IgD-negative memory B cell (primary cell): ENCODE measurements around the gene LAPTM5. TPM values are rescaled to one million over a fixed set of nuclear protein-coding genes. Genes with fewer than 3 reads are reported as not detected.
A peak's percentile ranks its signal among the peaks of the same experiment; 100 is the strongest.

ENCODE experiments used
- H3K27ac Mint-ChIP-seq, 3 donors: one replicate each; pipeline ENCODE4 v1.8.0; 2020 to 2022; ENCODE audit warnings: mild to moderate bottlenecking in 3 of 3, mixed read lengths in 3 of 3, moderate library complexity in 1 of 3
- H3K27me3 Mint-ChIP-seq: one replicate; pipeline ENCODE4 v1.8.0; 2021; ENCODE audit warnings: mixed read lengths
- H3K36me3 Mint-ChIP-seq: one replicate; pipeline ENCODE4 v1.8.0; 2020; ENCODE audit warnings: mild to moderate bottlenecking, mixed read lengths
- H3K4me1 Mint-ChIP-seq, 3 donors: one replicate each; pipeline ENCODE4 v1.8.0; 2020 to 2022; ENCODE audit warnings: mixed read lengths in 3 of 3, mild to moderate bottlenecking in 1 of 3
- H3K4me3 Mint-ChIP-seq, 4 donors: one replicate each; pipeline ENCODE4 v1.8.0; 2020 to 2022; ENCODE audit warnings: mild to moderate bottlenecking in 4 of 4, mixed read lengths in 4 of 4, moderate library complexity in 3 of 4
- H3K9me3 Mint-ChIP-seq, 3 donors: one replicate each; pipeline ENCODE4 v1.8.0; 2020 to 2021; ENCODE audit warnings: mixed read lengths in 3 of 3, mild to moderate bottlenecking in 1 of 3
- polyA plus RNA-seq: library from polyadenylated mRNA; unstranded; fragments of 300-500 nt; fragmentation: Illumina TruSeq; gene quantifications from one replicate; pipeline ENCODE4 v1.2.3, GENCODE V29; 2021

The LAPTM5 gene
- polyA plus RNA-seq, 1 donor from 2014 or later = 1,002 TPM

DNA sequence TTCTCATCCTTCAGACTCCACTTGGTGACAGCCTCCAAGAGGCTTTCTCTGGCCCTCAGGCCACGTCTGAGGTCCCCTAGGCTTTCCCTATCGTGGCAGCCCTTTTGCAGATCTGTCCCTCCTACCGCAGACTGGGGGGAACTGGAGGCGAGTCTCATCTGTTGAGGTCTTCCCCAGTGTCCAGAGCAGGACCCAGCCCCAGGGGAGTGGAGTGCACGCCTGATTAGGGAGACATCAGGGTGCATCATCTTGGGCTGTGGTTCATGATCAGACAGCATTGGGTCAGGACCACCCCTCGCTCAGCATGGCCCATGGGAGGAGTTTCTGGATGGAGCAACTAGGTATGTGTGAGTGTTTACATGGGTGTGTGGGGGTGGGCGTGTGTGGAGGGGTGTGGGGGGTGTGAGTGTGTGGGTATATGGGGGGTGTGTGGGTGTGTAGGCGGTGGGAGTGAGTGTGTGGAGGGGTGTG is 25.7 kb downstream of the LAPTM5 start:
- Mint-ChIP-seq H3K4me1 (peaks cover 38 to 60% (median 46%) of the 10 kb centered on the region in 3 donors), H3K27ac (peak overlapping the region; percentile 88 to 95 (median 92)), H3K36me3 (no peaks in the 10 kb centered on the region), H3K9me3 (no peaks in the 10 kb centered on the region), H3K4me3 (peak overlapping the region in 3 of 4 donors; percentile 63 to 84 (median 77)), H3K27me3 (peaks cover 2% of the 10 kb centered on the region)

DNA sequence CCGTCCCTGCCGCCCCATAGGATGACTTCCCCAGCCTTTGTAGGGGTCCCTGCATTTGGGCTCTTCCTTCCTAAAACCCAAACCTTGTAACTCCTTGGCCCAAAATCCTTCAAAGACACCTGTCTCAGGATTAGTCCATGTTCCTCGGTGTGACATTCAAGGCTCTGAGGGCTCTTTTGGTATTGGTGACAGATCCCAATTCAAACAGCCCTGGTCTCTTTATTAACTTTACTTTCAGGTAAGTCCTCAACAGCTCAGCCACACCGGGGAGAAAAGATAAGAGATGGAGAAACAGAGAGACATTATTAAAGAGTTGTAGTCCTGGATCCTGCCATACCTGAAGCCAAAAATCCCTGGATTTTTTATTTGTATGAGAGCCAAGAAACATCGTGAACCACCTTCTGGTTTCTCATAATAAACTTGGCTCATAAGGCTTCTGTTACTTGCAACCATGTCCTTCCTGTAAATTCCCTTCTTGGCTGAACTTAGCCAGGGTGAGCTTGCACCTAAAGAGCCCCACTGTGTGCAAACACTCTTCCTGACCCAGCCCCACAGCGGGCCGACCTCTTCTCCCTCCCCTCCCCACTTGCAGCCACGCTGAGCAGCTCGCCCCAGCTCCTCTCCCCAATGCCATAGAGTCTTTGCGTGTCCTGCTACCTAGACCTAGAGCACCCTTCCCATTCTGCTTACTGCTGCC is 26.3 kb downstream of the LAPTM5 start:
- Mint-ChIP-seq H3K36me3 (no peaks in the 10 kb centered on the region), H3K9me3 (no peaks in the 10 kb centered on the region)

DNA sequence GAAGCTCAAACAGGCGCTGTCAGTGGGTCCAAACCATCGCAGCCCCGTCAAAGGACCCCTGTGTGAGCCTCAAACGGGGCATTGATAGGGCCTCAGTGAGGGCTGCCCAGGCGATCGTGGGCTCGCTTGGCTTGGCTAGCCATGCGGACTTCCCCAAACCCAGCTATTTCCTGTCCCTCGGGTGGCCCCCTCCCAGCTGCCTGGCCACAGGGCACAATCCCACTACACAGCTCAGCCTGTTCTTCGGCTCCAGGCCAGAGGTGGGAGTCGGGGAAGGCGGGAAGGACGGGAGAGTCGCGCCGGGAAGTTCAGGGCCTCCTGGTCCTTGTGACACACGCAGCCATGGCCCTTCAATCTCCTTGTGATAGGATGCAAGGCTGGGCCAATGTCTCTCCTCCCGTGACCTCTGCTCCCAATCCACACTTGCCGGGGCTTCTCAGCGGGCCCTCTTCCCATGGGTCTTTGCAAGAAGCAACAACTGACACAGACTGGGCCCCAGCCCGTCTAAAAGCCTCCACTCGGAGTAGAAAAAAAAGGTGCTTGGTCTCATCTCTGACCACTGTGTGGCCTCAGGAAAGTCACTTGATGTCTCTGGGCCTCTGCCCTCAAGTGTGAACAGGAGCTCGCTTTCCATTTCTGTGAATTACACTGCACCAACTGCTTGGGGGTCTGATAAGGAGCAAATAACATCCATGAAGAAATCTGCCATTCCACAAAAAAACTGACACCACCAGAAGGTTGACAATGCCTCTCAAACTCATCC is 27.0 kb downstream of the LAPTM5 start:
- no peaks in the 10 kb centered on the region for H3K36me3 Mint-ChIP-seq
- H3K27me3 Mint-ChIP-seq = peaks cover 2% of the 10 kb centered on the region
- peaks cover 38 to 57% (median 43%) of the 10 kb centered on the region in 3 donors for H3K4me1 Mint-ChIP-seq
- peak overlapping the region; percentile 88 to 95 (median 92) for H3K27ac Mint-ChIP-seq
- peak overlapping the region; percentile 14 to 84 (median 74) for H3K4me3 Mint-ChIP-seq
- no peaks in the 10 kb centered on the region for H3K9me3 Mint-ChIP-seq

More for the DNA sequence above, 26.3 kb downstream of the LAPTM5 start:
- peak overlapping the region; percentile 88 to 95 (median 92) for H3K27ac Mint-ChIP-seq
- H3K4me3 Mint-ChIP-seq = peak overlapping the region; percentile 14 to 84 (median 70)
- H3K4me1 Mint-ChIP-seq = peaks cover 38 to 60% (median 46%) of the 10 kb centered on the region in 3 donors
- H3K27me3 Mint-ChIP-seq = peaks cover 2% of the 10 kb centered on the region

DNA sequence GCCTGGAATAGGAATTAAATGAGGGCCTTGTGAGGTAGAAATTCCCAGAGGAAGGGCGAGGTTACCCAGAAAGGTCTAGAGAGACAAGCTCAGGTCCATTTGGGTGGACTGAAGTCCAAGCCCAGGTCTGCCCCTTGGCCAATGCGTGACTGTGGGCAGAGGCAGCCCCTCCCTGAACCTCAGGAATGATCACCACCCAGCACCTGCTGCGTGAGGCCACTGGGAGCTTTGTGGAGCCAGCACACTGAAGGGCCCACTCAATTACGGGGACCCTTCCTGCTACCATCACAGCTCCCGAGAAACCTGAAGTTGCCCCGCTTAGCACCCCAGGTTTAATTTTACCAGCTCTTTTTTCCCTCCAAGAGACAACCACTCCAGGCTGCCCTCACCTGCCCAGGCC is 27.7 kb downstream of the LAPTM5 start:
- peak overlapping the region in 3 of 4 donors; percentile 63 to 88 (median 84) for H3K4me3 Mint-ChIP-seq
- no peaks in the 10 kb centered on the region for H3K9me3 Mint-ChIP-seq
- H3K4me1 Mint-ChIP-seq = peaks cover 38 to 51% (median 41%) of the 10 kb centered on the region in 3 donors

DNA sequence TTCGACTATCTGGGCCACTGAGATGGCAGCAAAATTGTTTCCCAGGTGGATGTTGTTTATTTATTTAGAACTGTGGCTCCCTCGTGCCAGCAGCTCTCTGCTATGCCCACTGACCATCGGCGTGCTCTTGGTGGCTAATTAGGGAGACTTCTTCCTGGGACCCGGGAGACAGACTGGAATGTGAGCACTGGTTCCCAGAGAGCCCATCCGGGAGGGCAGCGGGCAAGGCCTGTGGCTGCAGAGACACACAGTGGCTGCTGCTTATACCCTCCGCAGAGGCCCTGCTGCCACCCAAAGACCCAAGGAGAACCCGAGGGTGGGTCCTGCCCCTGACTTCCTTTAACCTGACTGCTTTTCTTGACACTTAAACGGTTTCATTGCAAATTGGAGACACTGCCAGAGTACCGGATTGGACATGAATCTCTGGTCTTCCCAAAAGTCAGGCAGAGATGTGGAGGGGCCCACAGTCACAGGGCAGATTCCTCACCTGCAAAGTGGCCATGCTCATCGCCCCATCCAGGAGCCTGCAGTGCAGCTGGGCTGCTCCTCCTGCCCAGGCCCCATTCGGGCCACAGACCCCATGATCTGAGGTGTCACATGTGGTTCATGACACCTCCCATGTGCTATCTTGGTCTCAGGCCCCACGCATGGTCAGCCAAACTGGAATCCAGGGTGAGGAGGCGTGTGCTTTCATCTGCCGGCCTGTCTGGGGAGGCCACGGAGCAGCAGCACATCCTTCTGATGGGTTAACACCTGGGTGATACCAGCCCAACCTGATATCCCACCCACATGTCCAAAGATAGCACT is 28.5 kb downstream of the LAPTM5 start:
- Mint-ChIP-seq H3K4me3 (peak overlapping the region in 3 of 4 donors; percentile 50 to 88 (median 84)), H3K9me3 (no peaks in the 10 kb centered on the region), H3K4me1 (peaks cover 41 to 44% (median 41%) of the 10 kb centered on the region in 3 donors)

More for the DNA sequence above, 27.7 kb downstream of the LAPTM5 start:
- Mint-ChIP-seq H3K27me3 (peaks cover 2% of the 10 kb centered on the region), H3K27ac (peak overlapping the region; percentile 88 to 95 (median 92)), H3K36me3 (no peaks in the 10 kb centered on the region)

DNA sequence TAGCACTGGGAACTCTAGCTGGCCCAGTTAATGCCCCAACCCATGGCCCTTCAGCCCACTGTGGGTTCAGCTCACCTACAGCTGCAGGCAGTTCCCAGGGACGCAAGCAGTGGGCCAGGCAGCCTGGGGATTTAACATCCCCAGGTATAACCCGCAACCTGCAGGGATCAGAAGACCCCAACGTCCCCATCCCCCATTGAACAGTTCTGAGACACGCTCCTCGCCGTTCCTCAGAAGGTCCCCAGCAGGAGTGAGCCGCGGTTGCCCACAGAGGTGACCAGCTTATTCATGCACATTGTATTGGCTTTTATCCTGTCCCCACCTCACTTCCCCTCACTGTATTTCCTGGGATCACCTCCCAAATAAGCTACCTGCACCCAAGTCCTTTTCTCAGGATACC is 29.2 kb downstream of the LAPTM5 start:
- Mint-ChIP-seq H3K4me1 (peaks cover 42 to 45% (median 44%) of the 10 kb centered on the region in 3 donors), H3K9me3 (no peaks in the 10 kb centered on the region), H3K4me3 (peak overlapping the region in 2 of 4 donors; percentile 30 to 50), H3K27ac (peak overlapping the region in 2 of 3 donors; percentile 67 to 92), H3K36me3 (no peaks in the 10 kb centered on the region), H3K27me3 (peaks cover 2% of the 10 kb centered on the region)

More for the DNA sequence above, 28.5 kb downstream of the LAPTM5 start:
- H3K27ac Mint-ChIP-seq = peak overlapping the region; percentile 23 to 95 (median 92)
- H3K27me3 Mint-ChIP-seq = peaks cover 2% of the 10 kb centered on the region
- no peaks in the 10 kb centered on the region for H3K36me3 Mint-ChIP-seq

DNA sequence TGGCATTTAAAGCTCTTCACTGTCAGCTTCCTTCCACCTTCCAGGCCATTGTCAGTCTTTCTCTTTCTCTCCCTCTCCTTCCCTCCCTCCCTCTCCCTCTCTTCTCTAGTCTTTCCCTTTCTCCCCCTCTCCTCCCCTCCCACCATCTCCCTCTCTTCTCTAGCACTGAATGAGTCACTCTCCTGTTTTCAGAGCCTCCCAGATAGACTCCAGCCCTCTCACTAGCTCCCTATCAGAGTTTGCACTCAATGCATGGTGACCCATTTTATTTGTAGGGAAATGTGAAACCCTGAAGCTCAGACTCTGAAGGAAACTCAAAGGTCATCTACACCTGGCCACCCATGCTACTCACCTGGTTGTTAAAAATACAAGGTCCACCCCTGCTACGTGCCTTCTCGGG is 29.8 kb downstream of the LAPTM5 start:
- H3K27me3 Mint-ChIP-seq = peaks cover 2% of the 10 kb centered on the region
- no peaks in the 10 kb centered on the region for H3K36me3 Mint-ChIP-seq
- H3K4me3 Mint-ChIP-seq = peak overlapping the region in 2 of 4 donors; percentile 30 to 50
- H3K9me3 Mint-ChIP-seq = no peaks in the 10 kb centered on the region
- peaks cover 39 to 44% (median 41%) of the 10 kb centered on the region in 3 donors for H3K4me1 Mint-ChIP-seq
- H3K27ac Mint-ChIP-seq = peak overlapping the region in 2 of 3 donors; percentile 67 to 92

DNA sequence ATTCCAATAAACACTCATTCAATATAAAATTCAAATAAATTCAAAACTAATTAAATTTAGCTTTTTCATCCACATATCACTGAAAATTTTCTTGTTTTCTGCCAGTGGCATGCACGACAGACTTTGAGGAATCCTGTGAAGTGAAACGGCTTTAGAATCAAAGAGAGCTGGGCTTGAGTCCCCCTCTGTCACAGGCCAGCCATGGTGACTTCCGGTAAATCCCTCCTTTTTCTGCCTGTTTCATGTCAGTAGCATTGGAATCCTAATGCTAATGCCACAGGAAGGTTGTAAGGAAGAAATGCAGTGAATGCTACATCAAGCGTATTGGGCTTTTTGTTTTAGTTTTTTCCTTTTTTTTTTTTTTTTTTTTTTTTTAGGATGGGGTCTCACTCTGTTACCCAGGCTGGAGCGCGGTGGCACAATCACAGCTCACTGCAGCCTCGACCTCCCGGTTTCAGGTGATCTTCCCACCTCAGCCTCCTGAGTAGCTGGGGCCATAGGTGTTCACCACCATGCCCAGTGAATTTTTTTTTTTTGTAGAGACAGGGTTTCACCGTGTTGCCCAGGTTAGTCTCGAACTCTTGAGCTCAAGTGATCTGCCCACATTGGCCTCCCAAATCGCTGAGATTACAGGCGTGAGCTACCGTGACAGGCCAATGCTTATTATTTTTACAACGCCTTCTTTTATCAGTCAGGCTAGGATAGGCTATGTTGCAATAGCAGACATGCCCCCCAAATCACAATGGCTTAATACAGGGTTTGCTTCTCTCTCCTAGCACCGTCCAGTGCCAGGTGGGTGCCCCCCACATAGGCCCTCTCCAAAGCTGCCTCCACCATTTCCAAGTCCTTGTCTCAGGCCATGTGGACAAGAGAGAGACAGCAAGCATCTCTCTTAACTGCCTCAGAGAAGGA is 30.5 kb downstream of the LAPTM5 start:
- peak overlapping the region in 2 of 3 donors; percentile 63 to 92 for H3K27ac Mint-ChIP-seq
- peaks cover 2% of the 10 kb centered on the region for H3K27me3 Mint-ChIP-seq
- no peak overlapping the region for H3K4me3 Mint-ChIP-seq
- H3K9me3 Mint-ChIP-seq = no peaks in the 10 kb centered on the region
- peaks cover 1% of the 10 kb centered on the region for H3K36me3 Mint-ChIP-seq
- H3K4me1 Mint-ChIP-seq = peaks cover 33 to 42% (median 37%) of the 10 kb centered on the region in 3 donors

DNA sequence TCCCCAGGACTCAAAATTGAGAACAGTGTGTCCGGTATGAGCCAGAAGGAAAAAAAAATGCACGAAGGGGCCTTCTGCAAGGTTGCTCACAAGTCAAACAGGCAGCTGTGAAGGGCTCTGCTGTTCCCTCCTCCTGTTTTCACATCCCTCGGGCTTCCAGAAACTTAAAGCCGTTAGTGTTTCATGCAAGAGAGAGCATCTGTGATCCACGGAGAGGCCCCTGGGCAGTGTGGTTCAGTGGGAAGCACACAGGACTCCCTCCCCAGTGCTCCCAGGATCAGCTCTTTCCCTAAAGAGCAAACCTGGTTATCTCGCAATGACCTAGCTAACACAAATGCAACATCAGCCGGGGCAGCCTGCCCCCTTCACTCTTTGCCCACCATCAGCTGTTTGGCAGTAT is 31.3 kb downstream of the LAPTM5 start:
- Mint-ChIP-seq H3K4me1 (peaks cover 28 to 35% (median 30%) of the 10 kb centered on the region in 3 donors), H3K4me3 (no peak overlapping the region), H3K36me3 (peaks cover 1% of the 10 kb centered on the region), H3K9me3 (no peaks in the 10 kb centered on the region), H3K27me3 (no peaks in the 10 kb centered on the region), H3K27ac (no peak overlapping the region)

DNA sequence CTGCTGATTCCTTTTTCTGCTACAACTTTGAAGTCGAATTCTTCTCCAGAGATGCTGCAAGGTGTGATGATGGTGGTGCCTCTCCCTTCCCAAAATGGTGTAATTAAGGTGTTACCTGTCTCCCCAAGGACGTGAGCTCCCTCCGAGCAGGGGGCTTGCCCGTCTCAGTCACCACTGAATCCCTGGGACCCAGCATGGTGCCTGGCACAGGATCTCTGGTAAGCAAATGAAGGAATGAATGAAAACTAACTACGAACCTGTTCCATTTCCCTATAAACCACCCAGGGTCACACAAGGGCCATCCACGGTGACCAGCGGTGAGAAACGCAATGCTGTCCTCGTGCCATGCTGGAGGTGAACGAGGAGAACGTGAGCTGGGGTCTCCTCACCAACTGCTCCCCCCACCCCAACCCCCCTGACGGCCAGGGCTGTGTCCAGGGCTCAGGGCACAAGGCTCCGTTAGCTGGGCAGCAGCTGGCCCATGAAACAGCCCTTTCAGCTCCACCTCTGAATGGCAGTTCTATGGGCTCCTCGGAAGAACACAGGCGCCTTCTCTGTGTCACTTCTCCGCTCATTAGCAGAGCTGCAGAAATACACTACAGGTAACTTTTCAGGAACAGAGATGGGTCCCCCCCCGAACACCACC is 32.0 kb downstream of the LAPTM5 start:
- H3K9me3 Mint-ChIP-seq = no peaks in the 10 kb centered on the region
- no peaks in the 10 kb centered on the region for H3K27me3 Mint-ChIP-seq
- peak overlapping the region in 1 of 3 donors; percentile 18 for H3K27ac Mint-ChIP-seq
- peaks cover 1% of the 10 kb centered on the region for H3K36me3 Mint-ChIP-seq
- peaks cover 21 to 30% (median 23%) of the 10 kb centered on the region in 3 donors for H3K4me1 Mint-ChIP-seq
- H3K4me3 Mint-ChIP-seq = peak overlapping the region in 1 of 4 donors; percentile 41

DNA sequence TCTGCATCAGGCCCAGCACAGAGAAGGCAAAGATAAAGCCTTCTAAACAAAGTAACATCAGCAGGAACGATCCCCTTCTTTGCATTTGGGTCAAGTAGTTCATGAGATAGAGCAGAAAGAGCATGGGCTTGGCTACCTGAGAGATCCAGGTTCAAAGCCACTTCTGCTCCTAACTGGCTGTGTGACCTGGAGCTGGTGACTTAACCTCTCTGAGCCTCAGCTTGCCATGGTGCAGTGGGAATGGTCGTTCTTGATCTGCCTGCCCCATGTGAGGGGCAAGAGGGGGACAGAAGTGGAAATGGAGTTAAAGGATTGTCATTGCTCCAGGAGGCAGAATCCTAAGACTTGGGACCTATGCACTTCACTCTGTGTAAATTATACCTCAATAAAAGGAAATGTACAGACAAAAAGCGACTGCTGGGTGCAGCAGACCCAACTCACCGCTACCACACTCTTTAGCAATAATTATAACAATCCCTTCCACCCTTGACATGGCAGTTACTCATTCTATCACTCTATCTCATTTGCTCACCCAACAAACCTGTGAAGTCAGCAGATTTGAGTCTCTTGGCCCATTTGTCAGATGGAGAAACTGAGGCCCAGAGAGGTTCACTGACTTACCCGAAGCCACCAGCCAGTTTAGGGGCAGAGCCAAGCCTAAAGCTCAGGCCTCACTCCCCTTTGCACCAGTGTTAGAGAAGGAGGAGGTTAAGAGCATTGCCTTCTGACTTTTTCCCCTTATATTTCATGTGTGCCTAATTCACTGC is 32.7 kb downstream of the LAPTM5 start:
- H3K4me1 Mint-ChIP-seq = peaks cover 18 to 27% (median 24%) of the 10 kb centered on the region in 3 donors

DNA sequence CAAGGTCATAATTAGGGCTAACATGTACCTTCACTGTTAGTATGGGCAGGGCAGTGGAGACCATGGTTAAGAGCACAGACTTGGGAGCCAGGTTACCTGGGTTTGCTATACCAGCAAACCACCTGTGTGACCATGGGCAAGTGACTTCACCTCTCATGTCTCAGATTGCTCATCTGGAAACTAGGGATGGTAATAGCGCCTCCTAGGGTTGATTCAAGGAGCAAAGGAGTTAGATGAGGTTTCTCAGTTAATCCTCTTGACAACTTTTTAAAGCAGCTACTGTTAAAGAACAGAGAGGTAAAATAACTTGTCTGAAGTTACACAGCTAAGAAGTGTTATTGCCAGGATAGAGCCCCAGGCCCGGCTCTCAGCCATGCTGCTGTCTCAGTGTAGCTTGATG is 33.4 kb downstream of the LAPTM5 start:
- Mint-ChIP-seq H3K27me3 (no peaks in the 10 kb centered on the region), H3K36me3 (peaks cover 1% of the 10 kb centered on the region), H3K27ac (peak overlapping the region in 1 of 3 donors; percentile 35), H3K9me3 (no peaks in the 10 kb centered on the region), H3K4me1 (peaks cover 18 to 25% (median 22%) of the 10 kb centered on the region in 3 donors), H3K4me3 (peak overlapping the region in 1 of 4 donors; percentile 41)

More for the DNA sequence above, 32.7 kb downstream of the LAPTM5 start:
- no peaks in the 10 kb centered on the region for H3K27me3 Mint-ChIP-seq
- no peaks in the 10 kb centered on the region for H3K9me3 Mint-ChIP-seq
- peak overlapping the region in 1 of 4 donors; percentile 41 for H3K4me3 Mint-ChIP-seq
- peaks cover 1% of the 10 kb centered on the region for H3K36me3 Mint-ChIP-seq
- peak overlapping the region in 2 of 3 donors; percentile 35 to 50 for H3K27ac Mint-ChIP-seq
